ENCODE results near the gene KCTD17.

The KCTD17 gene

DNA sequence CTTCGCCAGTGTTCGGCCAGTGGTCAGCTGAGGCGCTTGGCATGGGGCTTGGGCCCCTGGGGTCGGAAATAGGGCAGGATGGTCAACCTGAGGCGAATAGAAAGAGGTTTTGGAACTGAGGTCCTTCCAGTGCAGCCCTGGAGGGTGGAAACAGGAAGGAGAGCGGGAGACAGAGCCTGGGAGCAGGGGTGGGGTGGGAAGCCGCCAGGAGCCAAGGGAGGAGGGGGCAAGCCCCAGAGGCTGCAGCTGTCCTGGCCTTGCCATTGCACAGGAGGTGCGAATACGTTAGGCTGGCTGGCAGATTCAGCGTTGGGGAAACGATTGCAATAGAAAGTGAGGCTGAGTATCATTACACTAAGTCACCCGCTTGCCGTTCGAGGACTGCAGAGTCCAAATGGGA, 13.9 kb upstream of the KCTD17 start:
- no peak for TF ChIP-seq CTCF (IDR thresholded peaks at IDR 0.05; ENCODE audit: low read depth, low read length)
- no peak overlapping the region for H3K4me3 ChIP-seq (ENCODE audit: low read depth, low read length)
- in situ Hi-C loops (cut with HindIII; ENCODE audit: low sequenced_read_pairs): no loop called here
- no peak for DNase-seq (ENCODE audit: low read depth, low spot score)

DNA sequence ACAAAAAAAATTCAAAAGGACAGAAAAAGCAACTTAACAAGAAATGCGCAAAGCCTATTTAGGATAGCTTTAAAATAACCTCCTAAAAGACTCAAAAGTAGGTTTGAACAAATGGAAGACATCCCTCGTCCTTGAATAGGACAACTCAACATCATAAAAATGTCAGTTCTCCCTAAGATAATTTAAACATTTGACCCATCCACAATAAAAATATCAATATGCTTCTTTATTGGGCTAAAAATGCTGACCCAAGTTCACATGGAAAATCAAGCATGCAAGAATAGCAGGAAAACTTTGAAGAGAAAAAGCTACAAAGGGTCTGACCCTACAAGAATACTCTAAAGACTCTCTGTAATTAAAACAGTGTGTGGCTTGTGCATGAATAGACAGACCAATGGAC, 12.1 kb upstream of the KCTD17 start:
- H3K4me3 ChIP-seq (ENCODE audit: low read depth, low read length): no peak overlapping the region
- in situ Hi-C loops (cut with HindIII; ENCODE audit: low sequenced_read_pairs): no loop called here
- DNase-seq (ENCODE audit: low read depth, low spot score): no peak
- TF ChIP-seq CTCF (IDR thresholded peaks at IDR 0.05; ENCODE audit: low read depth, low read length): no peak

DNA sequence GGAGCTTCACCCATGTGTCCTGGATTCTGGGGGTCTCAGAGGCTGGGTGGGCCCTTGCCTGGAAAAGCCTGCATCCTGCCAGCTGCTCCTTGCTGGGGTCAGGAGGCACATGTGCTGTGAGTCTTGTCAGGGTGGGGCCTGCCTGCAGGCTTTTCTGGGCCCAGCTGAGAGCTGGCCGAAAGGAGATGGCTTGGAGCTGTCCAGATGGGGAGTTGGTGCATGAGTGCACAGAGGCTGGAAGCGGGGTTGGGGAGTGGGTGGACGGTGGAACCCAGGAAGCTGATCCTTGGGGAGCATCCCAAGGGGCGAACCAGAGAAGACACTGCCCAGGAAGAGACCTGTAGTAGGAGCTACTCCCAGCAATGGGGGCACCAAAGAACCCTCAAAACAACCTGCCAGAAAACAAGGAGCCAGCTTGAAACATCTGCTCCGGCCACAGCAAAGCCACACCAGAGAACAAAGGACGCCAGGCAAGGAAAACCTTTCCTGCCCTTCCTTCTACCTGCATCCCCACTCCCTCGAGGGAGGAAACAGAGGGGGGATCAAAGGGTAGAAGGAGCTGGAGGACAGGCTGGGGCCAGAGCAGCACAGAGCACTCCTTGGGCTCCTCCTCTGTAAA, 8.2 kb upstream of the KCTD17 start:
- H3K4me3 ChIP-seq (ENCODE audit: low read depth, low read length): no peak overlapping the region
- TF ChIP-seq CTCF (IDR thresholded peaks at IDR 0.05; ENCODE audit: low read depth, low read length): no peak
- in situ Hi-C loops (cut with HindIII; ENCODE audit: low sequenced_read_pairs): no loop called here
- no peak for DNase-seq (ENCODE audit: low read depth, low spot score)

GRCh38 chr22:37043828-37044538, 7.6 kb upstream of the KCTD17 start:
- no peak overlapping the region for H3K4me3 ChIP-seq (ENCODE audit: low read depth, low read length)
- TF ChIP-seq CTCF (IDR thresholded peaks at IDR 0.05; ENCODE audit: low read depth, low read length): peak; percentile 45
- no peak for DNase-seq (ENCODE audit: low read depth, low spot score)
- in situ Hi-C loops (cut with HindIII; ENCODE audit: low sequenced_read_pairs): no loop called here

- TF ChIP-seq CTCF (IDR thresholded peaks at IDR 0.05; ENCODE audit: low read depth, low read length): no peak
- in situ Hi-C loops (cut with HindIII; ENCODE audit: low sequenced_read_pairs): no loop called here
- H3K4me3 ChIP-seq (ENCODE audit: low read depth, low read length): no peak overlapping the region
- no peak for DNase-seq (ENCODE audit: low read depth, low spot score)
Observed at GRCh38 chr22:37044634-37045625, 6.6 kb upstream of the KCTD17 start.

- peak; percentile 67 for TF ChIP-seq CTCF (IDR thresholded peaks at IDR 0.05; ENCODE audit: low read depth, low read length)
- no peak overlapping the region for H3K4me3 ChIP-seq (ENCODE audit: low read depth, low read length)
- in situ Hi-C loops (cut with HindIII; ENCODE audit: low sequenced_read_pairs): no loop called here
- DNase-seq (ENCODE audit: low read depth, low spot score): peak; percentile 29
Observed at GRCh38 chr22:37045958-37046357, 5.6 kb upstream of the KCTD17 start.

All from astrocyte of the spinal cord (primary cell).